ENCODE measurements around the gene NUSAP1.
"Not testable (repeated sequence)": the region's sequence is repeated elsewhere in the genome, so short reads cannot be mapped to it uniquely, and the experiment has no call there.

Gene NUSAP1

GRCh38 chr15:41301139-41301538 is 31.5 kb upstream of the NUSAP1 start:
- H3K36me3 ChIP-seq (ENCODE audit: insufficient read depth, low read length); H3K4me1 ChIP-seq (ENCODE audit: insufficient read depth, low read length); H3K9me3 ChIP-seq (ENCODE audit: low read length); H3K9ac ChIP-seq (ENCODE audit: low read length); H3K27ac ChIP-seq (ENCODE audit: low read depth, low read length); H3K4me3 ChIP-seq (ENCODE audit: low read depth in 1 of 2, low read length in 2 of 2); H3K27me3 ChIP-seq (ENCODE audit: control insufficient read depth in 1 of 2, insufficient read depth in 2 of 2, low read length in 2 of 2): not testable (repeated sequence)

GRCh38 chr15:41301587-41301986 is 31.1 kb upstream of the NUSAP1 start:
- no peaks in the 10 kb centered on the region for H3K27me3 ChIP-seq (ENCODE audit: control insufficient read depth in 1 of 2, insufficient read depth in 2 of 2, low read length in 2 of 2)
- no peak overlapping the region for H3K4me3 ChIP-seq (ENCODE audit: low read depth in 1 of 2, low read length in 2 of 2)
- H3K36me3 ChIP-seq (ENCODE audit: insufficient read depth, low read length) = peaks cover 8% of the 10 kb centered on the region
- H3K4me1 ChIP-seq (ENCODE audit: insufficient read depth, low read length) = no peaks in the 10 kb centered on the region
- no peaks in the 10 kb centered on the region for H3K9me3 ChIP-seq (ENCODE audit: low read length)
- H3K9ac ChIP-seq (ENCODE audit: low read length) = no peak overlapping the region
- H3K27ac ChIP-seq (ENCODE audit: low read depth, low read length) = no peak overlapping the region

- no peaks in the 10 kb centered on the region for H3K36me3 ChIP-seq (ENCODE audit: insufficient read depth, low read length)
- no peak overlapping the region for H3K9ac ChIP-seq (ENCODE audit: low read length)
- H3K9me3 ChIP-seq (ENCODE audit: low read length) = no peaks in the 10 kb centered on the region
- no peak overlapping the region for H3K27ac ChIP-seq (ENCODE audit: low read depth, low read length)
- H3K4me1 ChIP-seq (ENCODE audit: insufficient read depth, low read length) = no peaks in the 10 kb centered on the region
- H3K4me3 ChIP-seq (ENCODE audit: low read depth in 1 of 2, low read length in 2 of 2) = no peak overlapping the region
- H3K27me3 ChIP-seq (ENCODE audit: control insufficient read depth in 1 of 2, insufficient read depth in 2 of 2, low read length in 2 of 2) = no peaks in the 10 kb centered on the region
Measured at GRCh38 chr15:41304149-41304770, 28.4 kb upstream of the NUSAP1 start.

- Histone ChIP-seq H3K27me3 (ENCODE audit: control insufficient read depth in 1 of 2, insufficient read depth in 2 of 2, low read length in 2 of 2) (no peaks in the 10 kb centered on the region), H3K4me1 (ENCODE audit: insufficient read depth, low read length) (no peaks in the 10 kb centered on the region), H3K9ac (ENCODE audit: low read length) (no peak overlapping the region), H3K27ac (ENCODE audit: low read depth, low read length) (no peak overlapping the region), H3K4me3 (ENCODE audit: low read depth in 1 of 2, low read length in 2 of 2) (no peak overlapping the region), H3K9me3 (ENCODE audit: low read length) (no peaks in the 10 kb centered on the region), H3K36me3 (ENCODE audit: insufficient read depth, low read length) (no peaks in the 10 kb centered on the region)
Measured at GRCh38 chr15:41307679-41308078, 25.0 kb upstream of the NUSAP1 start.

- Histone ChIP-seq H3K4me3 (ENCODE audit: low read depth in 1 of 2, low read length in 2 of 2) (no peak overlapping the region), H3K9ac (ENCODE audit: low read length) (no peak overlapping the region), H3K36me3 (ENCODE audit: insufficient read depth, low read length) (no peaks in the 10 kb centered on the region)
Measured at GRCh38 chr15:41309226-41309905, 23.3 kb upstream of the NUSAP1 start.

GRCh38 chr15:41320805-41321330 is 11.8 kb upstream of the NUSAP1 start:
- H3K27ac ChIP-seq (ENCODE audit: low read depth, low read length); H3K27me3 ChIP-seq (ENCODE audit: control insufficient read depth in 1 of 2, insufficient read depth in 2 of 2, low read length in 2 of 2); H3K9me3 ChIP-seq (ENCODE audit: low read length); H3K9ac ChIP-seq (ENCODE audit: low read length); H3K4me3 ChIP-seq (ENCODE audit: low read depth in 1 of 2, low read length in 2 of 2); H3K36me3 ChIP-seq (ENCODE audit: insufficient read depth, low read length); H3K4me1 ChIP-seq (ENCODE audit: insufficient read depth, low read length): not testable (repeated sequence)

More at GRCh38 chr15:41309226-41309905, 23.3 kb upstream of the NUSAP1 start:
- no peaks in the 10 kb centered on the region for H3K4me1 ChIP-seq (ENCODE audit: insufficient read depth, low read length)
- H3K27ac ChIP-seq (ENCODE audit: low read depth, low read length) = no peak overlapping the region
- H3K27me3 ChIP-seq (ENCODE audit: control insufficient read depth in 1 of 2, insufficient read depth in 2 of 2, low read length in 2 of 2) = no peaks in the 10 kb centered on the region
- no peaks in the 10 kb centered on the region for H3K9me3 ChIP-seq (ENCODE audit: low read length)

- no peak overlapping the region for H3K4me3 ChIP-seq (ENCODE audit: low read depth in 1 of 2, low read length in 2 of 2)
- H3K36me3 ChIP-seq (ENCODE audit: insufficient read depth, low read length) = no peaks in the 10 kb centered on the region
- H3K4me1 ChIP-seq (ENCODE audit: insufficient read depth, low read length) = no peaks in the 10 kb centered on the region
- H3K9ac ChIP-seq (ENCODE audit: low read length) = no peak overlapping the region
- no peak overlapping the region for H3K27ac ChIP-seq (ENCODE audit: low read depth, low read length)
- no peaks in the 10 kb centered on the region for H3K27me3 ChIP-seq (ENCODE audit: control insufficient read depth in 1 of 2, insufficient read depth in 2 of 2, low read length in 2 of 2)
- no peaks in the 10 kb centered on the region for H3K9me3 ChIP-seq (ENCODE audit: low read length)
Measured at GRCh38 chr15:41323611-41324010, 9.1 kb upstream of the NUSAP1 start.

- Histone ChIP-seq H3K27ac (ENCODE audit: low read depth, low read length) (no peak overlapping the region), H3K9ac (ENCODE audit: low read length) (no peak overlapping the region), H3K4me1 (ENCODE audit: insufficient read depth, low read length) (peaks cover 12% of the 10 kb centered on the region), H3K36me3 (ENCODE audit: insufficient read depth, low read length) (no peaks in the 10 kb centered on the region), H3K9me3 (ENCODE audit: low read length) (no peaks in the 10 kb centered on the region), H3K27me3 (ENCODE audit: control insufficient read depth in 1 of 2, insufficient read depth in 2 of 2, low read length in 2 of 2) (no peaks in the 10 kb centered on the region), H3K4me3 (ENCODE audit: low read depth in 1 of 2, low read length in 2 of 2) (no peak overlapping the region)
Measured at GRCh38 chr15:41331281-41331680, 1.4 kb upstream of the NUSAP1 start.

GRCh38 chr15:41331833-41332193 is 868 bp upstream of the NUSAP1 start:
- no peak overlapping the region for H3K9ac ChIP-seq (ENCODE audit: low read length)
- peaks cover 12% of the 10 kb centered on the region for H3K4me1 ChIP-seq (ENCODE audit: insufficient read depth, low read length)
- no peaks in the 10 kb centered on the region for H3K9me3 ChIP-seq (ENCODE audit: low read length)
- no peaks in the 10 kb centered on the region for H3K27me3 ChIP-seq (ENCODE audit: control insufficient read depth in 1 of 2, insufficient read depth in 2 of 2, low read length in 2 of 2)
- H3K36me3 ChIP-seq (ENCODE audit: insufficient read depth, low read length) = no peaks in the 10 kb centered on the region
- H3K27ac ChIP-seq (ENCODE audit: low read depth, low read length) = no peak overlapping the region
- peak overlapping the region; percentile 87 to 96 for H3K4me3 ChIP-seq (ENCODE audit: low read depth in 1 of 2, low read length in 2 of 2)

GRCh38 chr15:41333026-41333562 is 413 bp downstream of the NUSAP1 start:
- H3K9me3 ChIP-seq (ENCODE audit: low read length) = no peaks in the 10 kb centered on the region
- no peaks in the 10 kb centered on the region for H3K36me3 ChIP-seq (ENCODE audit: insufficient read depth, low read length)
- peak overlapping the region; percentile 58 for H3K27ac ChIP-seq (ENCODE audit: low read depth, low read length)
- H3K27me3 ChIP-seq (ENCODE audit: control insufficient read depth in 1 of 2, insufficient read depth in 2 of 2, low read length in 2 of 2) = no peaks in the 10 kb centered on the region
- H3K9ac ChIP-seq (ENCODE audit: low read length) = peak overlapping the region; percentile 46
- H3K4me1 ChIP-seq (ENCODE audit: insufficient read depth, low read length) = peaks cover 12% of the 10 kb centered on the region
- H3K4me3 ChIP-seq (ENCODE audit: low read depth in 1 of 2, low read length in 2 of 2) = peak overlapping the region; percentile 87 to 96

- H3K27me3 ChIP-seq (ENCODE audit: control insufficient read depth in 1 of 2, insufficient read depth in 2 of 2, low read length in 2 of 2) = no peaks in the 10 kb centered on the region
- no peak overlapping the region for H3K4me3 ChIP-seq (ENCODE audit: low read depth in 1 of 2, low read length in 2 of 2)
- no peaks in the 10 kb centered on the region for H3K9me3 ChIP-seq (ENCODE audit: low read length)
- H3K36me3 ChIP-seq (ENCODE audit: insufficient read depth, low read length) = no peaks in the 10 kb centered on the region
- H3K27ac ChIP-seq (ENCODE audit: low read depth, low read length) = no peak overlapping the region
- H3K9ac ChIP-seq (ENCODE audit: low read length) = no peak overlapping the region
- H3K4me1 ChIP-seq (ENCODE audit: insufficient read depth, low read length) = peaks cover 12% of the 10 kb centered on the region
Measured at GRCh38 chr15:41334293-41335120, 1.8 kb downstream of the NUSAP1 start.
